GM21528 (cell line): ENCODE measurements around the gene ACSM5.
"Not testable (repeated sequence)": the region's sequence is repeated elsewhere in the genome, so short reads cannot be mapped to it uniquely, and the experiment has no call there.

Experiments used
- ATAC-seq: cut with Tn5 transposase; IDR thresholded peaks from one replicate; pipeline ENCODE4 v1.9.1; 2021; ENCODE audit warnings: mild to moderate bottlenecking, moderate library complexity; ENCODE audit not compliant: unreplicated experiment, low FRiP score

Gene ACSM5

GRCh38 chr16:20441191-20441590 is 31.9 kb downstream of the ACSM5 start:
- no peak for ATAC-seq

DNA sequence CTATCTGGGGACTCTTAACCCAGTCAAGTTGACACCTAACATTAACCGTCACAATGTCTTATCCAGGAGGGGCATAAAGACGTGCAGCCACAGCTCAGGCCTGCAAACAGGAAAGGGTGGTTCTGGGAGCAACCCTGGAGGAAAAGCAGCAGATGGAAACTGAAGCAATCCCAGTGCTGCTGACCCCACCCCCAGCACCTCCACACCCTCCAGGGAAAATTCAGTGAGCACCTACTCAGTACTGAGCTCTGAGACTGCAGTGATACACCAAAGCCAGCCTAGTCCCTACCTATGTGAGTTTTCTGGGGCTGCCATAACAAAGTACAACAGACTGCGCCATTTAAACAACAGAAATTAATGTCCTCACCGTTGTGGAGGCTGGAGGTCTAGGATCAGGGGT is 32.5 kb downstream of the ACSM5 start:
- not testable (repeated sequence) for ATAC-seq

- ATAC-seq = not testable (repeated sequence)
Observed at GRCh38 chr16:20446652-20447393, 37.5 kb downstream of the ACSM5 start.

DNA sequence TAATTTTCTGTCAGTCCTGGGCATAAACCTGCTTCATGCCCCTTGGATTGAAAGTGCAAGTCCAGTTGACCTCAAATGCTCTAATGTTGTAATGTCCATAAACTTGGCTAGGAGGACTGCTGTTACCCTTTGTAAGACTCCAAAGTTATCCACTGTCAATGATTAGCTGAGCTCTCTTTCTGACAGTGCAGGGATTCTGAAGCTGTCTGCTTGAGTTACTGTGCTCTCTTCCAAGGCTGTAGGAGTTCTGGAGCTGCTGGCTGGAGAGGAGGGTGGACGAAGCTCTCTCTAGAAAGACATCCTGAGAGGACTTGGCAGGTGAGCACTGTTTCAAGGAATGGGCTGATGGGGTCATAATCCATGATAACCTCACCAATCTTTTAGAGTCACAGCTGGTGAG is 42.0 kb downstream of the ACSM5 start, which contains the start of gene ACSM2A:
Gene ACSM2A (plus strand): TSS at position 158 of the 400 bp plus-strand sequence. CDS start 8,594 bp downstream, outside the sequence.
- ATAC-seq = not testable (repeated sequence)

DNA sequence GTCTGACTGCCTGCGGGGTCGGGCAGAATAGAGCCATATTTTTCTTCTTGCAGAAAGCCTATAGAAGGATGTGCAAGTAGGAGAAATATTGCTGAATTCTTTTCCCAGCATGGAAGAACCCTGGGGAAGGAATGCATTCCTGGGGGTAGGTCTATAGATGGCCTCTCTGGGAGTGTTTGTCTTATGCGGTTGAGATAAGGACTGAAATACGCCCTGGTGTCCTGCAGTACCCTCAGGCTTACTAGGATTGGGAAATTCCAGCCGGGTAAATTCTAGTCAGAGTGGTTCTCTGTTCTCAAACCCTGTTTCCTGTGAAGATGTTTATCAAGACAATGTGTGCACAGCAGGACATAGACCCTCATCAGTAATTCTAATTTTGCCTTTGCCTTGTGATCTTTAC is 44.3 kb downstream of the ACSM5 start:
- ATAC-seq = not testable (repeated sequence)

DNA sequence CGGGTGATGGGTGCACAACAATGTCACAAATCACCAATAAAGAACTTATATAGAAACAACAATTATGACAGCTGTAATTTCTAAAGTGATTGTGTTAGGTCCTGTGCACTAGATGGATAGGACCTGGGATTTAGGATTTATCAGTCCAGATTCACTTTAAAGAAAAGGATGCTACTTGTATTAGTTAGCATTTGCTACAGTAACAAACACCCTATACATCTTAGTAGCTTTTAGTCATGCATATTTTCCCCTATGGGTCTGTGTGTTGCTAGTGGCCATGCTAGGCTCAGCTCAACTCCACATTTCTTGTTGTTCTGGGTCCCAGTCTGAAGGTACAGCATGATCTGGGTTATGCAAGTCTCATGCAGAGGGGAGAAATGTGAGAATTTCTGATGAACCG is 49.9 kb downstream of the ACSM5 start:
- ATAC-seq = not testable (repeated sequence)

- ATAC-seq = not testable (repeated sequence)
Observed at GRCh38 chr16:20460313-20460712, 51.0 kb downstream of the ACSM5 start.

- not testable (repeated sequence) for ATAC-seq
Observed at GRCh38 chr16:20468954-20469353, 59.6 kb downstream of the ACSM5 start.

DNA sequence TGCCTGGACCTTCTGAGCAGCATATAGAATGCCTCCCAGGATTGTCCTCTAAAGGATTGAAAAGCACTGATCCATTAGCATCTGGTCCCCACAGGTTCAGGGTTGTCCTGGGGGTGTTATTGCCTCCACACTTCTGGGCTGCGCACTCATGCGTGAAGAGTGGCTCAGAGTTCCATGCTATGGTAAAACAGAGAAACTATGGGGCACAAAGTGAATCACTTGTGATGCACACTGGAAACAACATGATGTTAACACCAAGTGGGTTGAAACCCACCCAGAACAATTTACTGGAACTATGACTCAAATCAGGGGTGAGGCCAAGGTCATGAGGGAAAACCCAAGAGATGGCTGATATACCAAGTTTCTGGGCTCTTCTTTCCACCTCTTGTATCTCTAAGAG is 60.6 kb downstream of the ACSM5 start:
- not testable (repeated sequence) for ATAC-seq

DNA sequence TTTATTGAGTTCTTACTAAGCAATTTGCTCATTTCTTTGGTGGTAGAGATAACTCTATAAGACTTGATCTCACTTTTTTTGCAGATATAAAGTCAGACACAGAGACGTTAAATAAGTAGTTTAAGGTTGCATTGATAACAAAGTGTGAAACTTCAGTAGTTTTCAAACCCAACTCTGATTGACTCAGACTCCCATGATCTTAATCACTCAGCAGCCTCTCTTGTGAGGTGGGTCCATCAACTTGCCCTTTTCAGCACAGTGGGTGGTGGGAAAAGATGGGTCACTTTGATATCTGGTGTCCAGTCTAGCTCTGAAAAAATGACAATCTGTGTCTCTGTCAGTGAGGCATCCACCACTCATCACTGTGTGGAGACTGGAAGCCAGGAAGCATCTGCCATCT is 61.4 kb downstream of the ACSM5 start:
- ATAC-seq = not testable (repeated sequence)

DNA sequence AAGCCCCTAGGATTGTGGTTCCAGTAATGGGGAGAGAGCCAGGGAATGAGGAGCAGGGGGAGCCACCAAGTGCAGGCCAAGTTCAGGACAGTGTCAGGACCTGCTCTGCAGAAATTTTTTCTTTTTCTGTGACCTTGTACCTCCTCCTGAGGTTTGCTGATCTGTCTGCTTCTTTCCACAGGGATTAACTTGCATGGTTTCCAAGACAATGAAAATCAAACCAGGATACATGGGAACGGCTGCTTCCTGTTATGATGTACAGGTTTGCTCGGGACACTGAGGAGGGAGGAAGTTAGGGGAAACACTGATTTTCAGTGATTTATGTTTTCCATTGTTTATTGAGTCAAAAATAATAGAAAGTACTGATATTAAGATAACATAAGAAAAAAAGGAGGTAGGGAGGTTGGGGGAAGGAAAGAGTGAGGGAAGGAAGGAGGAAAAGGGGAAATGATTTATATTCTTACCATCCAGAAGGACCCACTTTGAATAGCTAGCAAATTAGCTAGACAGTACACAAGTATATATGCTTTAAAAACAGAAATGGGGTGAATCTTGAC is 67.9 kb downstream of the ACSM5 start:
- not testable (repeated sequence) for ATAC-seq

DNA sequence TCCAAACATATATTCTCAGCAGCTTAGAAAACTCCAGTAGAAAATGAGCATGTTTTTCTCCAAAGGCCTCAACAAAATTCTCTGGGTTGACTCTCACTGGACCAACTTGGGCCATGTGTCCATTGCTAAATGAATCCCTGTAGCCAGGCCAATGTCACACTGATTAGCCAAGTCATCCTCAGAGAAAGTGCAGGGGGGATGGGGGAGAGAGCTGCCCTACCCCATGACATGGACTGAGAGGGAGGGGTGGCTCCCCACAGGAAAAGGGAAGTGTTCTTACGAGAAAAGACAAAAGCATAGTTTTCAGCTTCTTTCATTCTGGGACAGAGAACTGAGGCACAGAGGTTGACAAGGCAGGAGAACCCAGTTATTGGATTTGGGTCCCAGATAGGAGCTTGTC is 74.7 kb downstream of the ACSM5 start:
- not testable (repeated sequence) for ATAC-seq

DNA sequence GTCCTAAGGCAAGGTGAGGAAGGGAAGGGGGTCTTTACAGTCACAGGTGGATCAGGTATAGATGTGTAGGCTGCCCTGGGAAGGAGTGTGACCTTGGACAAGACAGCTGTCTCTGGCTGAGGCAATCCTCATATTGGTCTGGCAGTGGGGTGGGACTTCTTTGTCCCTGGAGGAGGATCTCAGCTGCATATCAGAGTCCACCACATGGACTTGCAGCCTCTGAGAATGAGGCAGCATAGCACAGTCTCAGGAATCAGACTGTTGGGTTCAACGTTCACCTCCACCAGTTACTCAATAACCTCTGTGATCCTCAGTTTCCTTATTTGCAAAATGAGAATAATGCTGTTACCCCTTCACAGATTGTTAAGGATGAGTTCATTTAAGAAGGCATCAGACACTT is 75.4 kb downstream of the ACSM5 start:
- ATAC-seq = no peak

DNA sequence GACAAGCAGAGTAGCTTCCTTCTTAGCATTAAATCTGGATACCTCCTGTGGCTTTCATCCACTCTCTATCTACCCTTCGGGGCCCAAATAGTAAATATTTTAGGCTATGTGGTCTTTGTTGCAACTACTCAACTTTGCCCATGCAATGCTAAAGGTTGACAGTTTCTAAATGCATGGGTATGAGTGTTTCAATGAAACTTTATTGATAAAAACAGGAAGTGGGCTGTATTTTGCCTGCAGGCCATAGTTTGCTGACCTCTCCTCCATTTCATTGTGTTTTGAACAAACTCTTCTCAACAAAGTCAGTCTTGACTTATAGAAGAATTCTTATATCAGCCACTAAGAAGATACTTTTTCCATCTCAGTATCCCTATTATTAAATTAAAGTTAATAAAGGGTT is 76.1 kb downstream of the ACSM5 start:
- ATAC-seq = no peak
